B cell (primary cell): ENCODE results near the gene KRTAP10-5. TPM values are rescaled to one million over a fixed set of nuclear protein-coding genes. Genes with fewer than 3 reads are reported as not detected.

Source experiments
- ATAC-seq: fragments of 200-7000 bp; cut with Tn5 transposase; one replicate; pipeline ENCODE4 v1.10.0; 2021; ENCODE audit warnings: low read depth, mild to moderate bottlenecking, moderate number of reproducible peaks, moderate library complexity
- CTCF ChIA-PET: fragments of 350-600 bp; sonication (Branson Sonifier 250); formaldehyde crosslinking; loops from one replicate; lab custom pipeline; 2021; ENCODE audit warnings: antibody characterized with exemption, inconsistent platforms; lab: Charles Lee
- POLR2A ChIA-PET: fragments of 350-600 bp; sonication (Branson Sonifier 250); formaldehyde crosslinking; loops from one replicate; lab custom pipeline; 2021; ENCODE audit warnings: antibody characterized with exemption; lab: Charles Lee
- DNase-seq: peaks from one replicate; pipeline ENCODE4 v3.0.0; 2013
- H2AFZ ChIP-seq: 2 replicates; pipeline ENCODE4 v1.6.1; 2012; ENCODE audit warnings: mild to moderate bottlenecking, low read depth, low read length; ENCODE audit not compliant: insufficient read depth, poor library complexity, severe bottlenecking
- H3K27ac ChIP-seq, 2 donors: 1 replicate in 1 of 2; 2 replicates in 1 of 2; pipeline ENCODE4 v1.5.1; 2012 to 2013; ENCODE audit warnings: low read length in 2 of 2, mild to moderate bottlenecking in 2 of 2, moderate library complexity in 1 of 2
- H3K27me3 ChIP-seq, 4 experiments: fragments of 200-600 bp in 1 of 4; sonication (generic) in 1 of 4; replicated peaks in 1 of 4; 1 replicate in 2 of 4; 2 replicates in 2 of 4; pipeline versions ENCODE4 v1.6.1 to v1.7.0; 2013 to 2016; ENCODE audit warnings: low read length in 3 of 4, mild to moderate bottlenecking in 2 of 4, mixed read lengths in 1 of 4, moderate library complexity in 1 of 4; ENCODE audit not compliant: insufficient read depth in 4 of 4, control insufficient read depth in 3 of 4; ENCODE audit errors: control extremely low read depth in 1 of 4
- H3K36me3 ChIP-seq, 2 experiments: replicated peaks in 1 of 2; 1 replicate in 1 of 2; 2 replicates in 1 of 2; pipeline versions ENCODE4 v1.6.1 to v1.7.1; 2013; ENCODE audit warnings: low read length in 1 of 2; ENCODE audit not compliant: insufficient read depth in 2 of 2, control insufficient read depth in 1 of 2; ENCODE audit errors: control extremely low read depth in 1 of 2, extremely low read depth in 1 of 2
- H3K4me1 ChIP-seq, 2 donors: fragments of 200-600 bp in 1 of 2; sonication (generic) in 1 of 2; 1 replicate in 1 of 2; 2 replicates in 1 of 2; pipeline versions ENCODE4 v1.5.1 to v1.6.1; 2013 to 2017; ENCODE audit warnings: low read length in 2 of 2; ENCODE audit not compliant: control insufficient read depth in 2 of 2, insufficient read depth in 2 of 2
- H3K4me2 ChIP-seq: replicated peaks from 2 replicates; pipeline ENCODE3; 2012; ENCODE audit warnings: mild to moderate bottlenecking, low read depth, low read length; ENCODE audit not compliant: poor library complexity, severe bottlenecking
- H3K4me3 ChIP-seq, 5 experiments: fragments of 200-600 bp in 1 of 5; sonication (generic) in 1 of 5; 1 replicate in 3 of 5; 2 replicates in 2 of 5; pipeline versions ENCODE4 v1.5.1 to v1.7.0; 2011 to 2016; ENCODE audit warnings: low read length in 4 of 5, mild to moderate bottlenecking in 4 of 5, low read depth in 2 of 5, control low read depth in 1 of 5, moderate library complexity in 1 of 5; ENCODE audit not compliant: insufficient read depth in 1 of 5; ENCODE audit errors: control extremely low read depth in 1 of 5, extremely low read depth in 1 of 5
- H3K79me2 ChIP-seq: fragments of 200-600 bp; sonication (generic); one replicate; pipeline ENCODE4 v1.6.0; 2016; ENCODE audit warnings: low read length; ENCODE audit not compliant: control insufficient read depth, insufficient read depth
- H3K9ac ChIP-seq: fragments of 200-600 bp; sonication (generic); 2 replicates; pipeline ENCODE4 v1.6.1; 2017; ENCODE audit warnings: mild to moderate bottlenecking, low read length, moderate library complexity
- H3K9me3 ChIP-seq, 3 donors: one replicate each; pipeline versions ENCODE4 v1.6.1 to v1.7.1; 2013; ENCODE audit warnings: low read length in 2 of 3; ENCODE audit not compliant: control insufficient read depth in 2 of 3, insufficient read depth in 1 of 3; ENCODE audit errors: control extremely low read depth in 1 of 3
- H4K20me1 ChIP-seq: 2 replicates; pipeline ENCODE4 v1.6.0; 2012; ENCODE audit warnings: mild to moderate bottlenecking, low read length; ENCODE audit not compliant: insufficient read depth, control insufficient read depth, poor library complexity, severe bottlenecking
- H3K27ac Mint-ChIP-seq: one replicate; pipeline ENCODE4 v1.8.0; 2021; ENCODE audit warnings: mixed read lengths
- H3K27me3 Mint-ChIP-seq: one replicate; pipeline ENCODE4 v1.8.0; 2021; ENCODE audit warnings: mixed read lengths
- H3K4me1 Mint-ChIP-seq: one replicate; pipeline ENCODE4 v1.8.0; 2021; ENCODE audit warnings: mixed read lengths
- H3K4me3 Mint-ChIP-seq: one replicate; pipeline ENCODE4 v1.8.0; 2021; ENCODE audit warnings: mixed read lengths
- H3K9me3 Mint-ChIP-seq: one replicate; pipeline ENCODE4 v1.8.0; 2022; ENCODE audit warnings: mixed read lengths; ENCODE audit not compliant: insufficient read depth
- EZH2 ChIP-seq: IDR thresholded peaks from 2 replicates; pipeline ENCODE4 v1.6.1; 2012; ENCODE audit warnings: borderline replicate concordance, low read depth, mild to moderate bottlenecking, moderate library complexity, low read length; ENCODE audit not compliant: insufficient read depth, poor library complexity, severe bottlenecking
- WGBS: methylation state at CpG from one replicate; pipeline ENCODE4 v1.1.5; 2013; ENCODE audit warnings: missing lambda C conversion rate; ENCODE audit not compliant: insufficient coverage; 5-methylcytosine and 5-hydroxymethylcytosine counted together
- intact Hi-C: fragments of 100-400 bp; cut with micrococcal nuclease; formaldehyde crosslinking; loops from one replicate; pipeline ENCODE4 v1.10.0; 2022
- polyA plus RNA-seq: library from polyadenylated mRNA; depleted of rRNA; stranded (reverse); fragments of >200 nt; gene quantifications from 2 replicates; pipeline ENCODE4 v1.2.3, GENCODE V29; 2012
- total RNA-seq, 2 donors: library from RNA; stranded (reverse); fragments of 120-200 nt in 1 of 2; gene quantifications; 1 replicate in 1 of 2; 2 replicates in 1 of 2; pipeline versions ENCODE4 v1.2.3 to v1.2.4, GENCODE V29; 2013 to 2022
- TF ChIP-seq, protein P1 (sequence below): fragments of 200-600 bp; IDR thresholded peaks from one replicate; pipeline ENCODE4 v1.8.0; 2022; ENCODE audit warnings: antibody characterized with exemption, mild to moderate bottlenecking

Gene KRTAP10-5
- total and polyA plus RNA-seq, 2 donors (not counting 1 experiment from before 2014, with no cell fraction given) = not detected

GRCh38 chr21:44578371-44579055, 1.9 kb downstream of the KRTAP10-5 start:
- POLR2A ChIA-PET = no interaction called here
- Histone ChIP-seq H3K36me3 (no peaks in the 10 kb centered on the region), H3K4me2 (no peak overlapping the region), H4K20me1 (no peaks in the 10 kb centered on the region), H2AFZ (no peak overlapping the region), H3K9me3 (peaks cover 3 to 56% (median 28%) of the 10 kb centered on the region in 3 donors), H3K4me1 (no peaks in the 10 kb centered on the region), H3K27ac (no peak overlapping the region), H3K4me3 (no peak overlapping the region), H3K27me3 (peaks cover 0 to 3% (median 1%) of the 10 kb centered on the region in 4 experiments), H3K9ac (no peak overlapping the region), H3K79me2 (no peaks in the 10 kb centered on the region)
- no peaks in the 10 kb centered on the region for H3K4me1 Mint-ChIP-seq
- CTCF ChIA-PET = no interaction called here
- H3K27ac Mint-ChIP-seq = no peak overlapping the region
- intact Hi-C loops = no loop called here
- no peak for ATAC-seq
- DNase-seq = no peak
- TF ChIP-seq, protein P1, sequence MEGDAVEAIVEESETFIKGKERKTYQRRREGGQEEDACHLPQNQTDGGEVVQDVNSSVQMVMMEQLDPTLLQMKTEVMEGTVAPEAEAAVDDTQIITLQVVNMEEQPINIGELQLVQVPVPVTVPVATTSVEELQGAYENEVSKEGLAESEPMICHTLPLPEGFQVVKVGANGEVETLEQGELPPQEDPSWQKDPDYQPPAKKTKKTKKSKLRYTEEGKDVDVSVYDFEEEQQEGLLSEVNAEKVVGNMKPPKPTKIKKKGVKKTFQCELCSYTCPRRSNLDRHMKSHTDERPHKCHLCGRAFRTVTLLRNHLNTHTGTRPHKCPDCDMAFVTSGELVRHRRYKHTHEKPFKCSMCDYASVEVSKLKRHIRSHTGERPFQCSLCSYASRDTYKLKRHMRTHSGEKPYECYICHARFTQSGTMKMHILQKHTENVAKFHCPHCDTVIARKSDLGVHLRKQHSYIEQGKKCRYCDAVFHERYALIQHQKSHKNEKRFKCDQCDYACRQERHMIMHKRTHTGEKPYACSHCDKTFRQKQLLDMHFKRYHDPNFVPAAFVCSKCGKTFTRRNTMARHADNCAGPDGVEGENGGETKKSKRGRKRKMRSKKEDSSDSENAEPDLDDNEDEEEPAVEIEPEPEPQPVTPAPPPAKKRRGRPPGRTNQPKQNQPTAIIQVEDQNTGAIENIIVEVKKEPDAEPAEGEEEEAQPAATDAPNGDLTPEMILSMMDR = no peak
- TF ChIP-seq EZH2 = no peak
- 90% methylated on average over 11 of the region's 17 CpGs for WGBS
- H3K4me3 Mint-ChIP-seq = no peak overlapping the region
- H3K27me3 Mint-ChIP-seq = peaks cover 22% of the 10 kb centered on the region
- peaks cover 6% of the 10 kb centered on the region for H3K9me3 Mint-ChIP-seq

- H3K27ac Mint-ChIP-seq = no peak overlapping the region
- no peak overlapping the region for H3K4me3 Mint-ChIP-seq
These were observed 4.4 kb downstream of the KRTAP10-5 start for GRCh38 chr21:44576025-44576420.

More at GRCh38 chr21:44576025-44576420, 4.4 kb downstream of the KRTAP10-5 start:
- ChIA-PET POLR2A (no interaction called here), CTCF (no interaction called here)
- H3K4me1 ChIP-seq = no peaks in the 10 kb centered on the region
- H3K4me3 ChIP-seq = no peak overlapping the region
- no peak overlapping the region for H3K9ac ChIP-seq
- no peak overlapping the region for H3K27ac ChIP-seq
- TF ChIP-seq, protein P1 = no peak
- TF ChIP-seq EZH2 = no peak
- DNase-seq (no peak), ATAC-seq (no peak)
- peaks cover 0 to 53% (median 16%) of the 10 kb centered on the region in 3 donors for H3K9me3 ChIP-seq
- peaks cover 30% of the 10 kb centered on the region for H3K27me3 Mint-ChIP-seq
- H4K20me1 ChIP-seq = no peaks in the 10 kb centered on the region
- WGBS = 85% methylated on average over 5 of the region's 10 CpGs
- H3K79me2 ChIP-seq = no peaks in the 10 kb centered on the region
- H3K9me3 Mint-ChIP-seq = peaks cover 6% of the 10 kb centered on the region
- no peak overlapping the region for H2AFZ ChIP-seq
- H3K4me2 ChIP-seq = no peak overlapping the region
- intact Hi-C loops = no loop called here
- peaks cover 0 to 4% (median 0%) of the 10 kb centered on the region in 4 experiments for H3K27me3 ChIP-seq
- H3K36me3 ChIP-seq = no peaks in the 10 kb centered on the region
- no peaks in the 10 kb centered on the region for H3K4me1 Mint-ChIP-seq
